ENCODE data around the gene BCL7C.

DNA sequence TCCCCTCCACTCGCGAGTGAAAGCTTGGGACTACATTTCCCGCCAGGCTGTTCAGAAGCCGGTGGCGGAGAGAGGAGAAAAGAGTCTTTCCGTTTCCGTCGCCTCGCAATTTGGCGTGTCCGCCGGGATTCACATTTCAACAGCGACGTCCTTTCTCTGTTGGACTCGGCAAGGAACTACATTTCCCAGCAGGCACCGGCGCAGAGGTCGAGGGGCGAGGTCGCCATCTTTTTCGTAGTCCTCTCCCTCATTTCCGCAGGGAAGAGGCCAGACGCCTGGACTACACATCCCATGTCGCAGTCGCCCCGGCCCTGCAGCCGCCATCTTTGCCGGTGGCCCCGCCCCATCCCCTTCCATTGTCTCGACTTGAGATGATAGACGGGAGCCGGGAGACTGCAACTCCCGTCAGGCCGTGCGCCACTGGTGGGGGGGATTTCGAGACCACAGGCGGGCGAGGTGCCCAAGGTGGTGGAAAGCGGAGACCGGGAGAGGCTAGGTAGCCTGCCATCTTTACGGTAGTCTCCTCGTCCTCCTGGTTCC lies 28.6 kb upstream of the BCL7C start:
- TF ChIP-seq, protein P1, sequence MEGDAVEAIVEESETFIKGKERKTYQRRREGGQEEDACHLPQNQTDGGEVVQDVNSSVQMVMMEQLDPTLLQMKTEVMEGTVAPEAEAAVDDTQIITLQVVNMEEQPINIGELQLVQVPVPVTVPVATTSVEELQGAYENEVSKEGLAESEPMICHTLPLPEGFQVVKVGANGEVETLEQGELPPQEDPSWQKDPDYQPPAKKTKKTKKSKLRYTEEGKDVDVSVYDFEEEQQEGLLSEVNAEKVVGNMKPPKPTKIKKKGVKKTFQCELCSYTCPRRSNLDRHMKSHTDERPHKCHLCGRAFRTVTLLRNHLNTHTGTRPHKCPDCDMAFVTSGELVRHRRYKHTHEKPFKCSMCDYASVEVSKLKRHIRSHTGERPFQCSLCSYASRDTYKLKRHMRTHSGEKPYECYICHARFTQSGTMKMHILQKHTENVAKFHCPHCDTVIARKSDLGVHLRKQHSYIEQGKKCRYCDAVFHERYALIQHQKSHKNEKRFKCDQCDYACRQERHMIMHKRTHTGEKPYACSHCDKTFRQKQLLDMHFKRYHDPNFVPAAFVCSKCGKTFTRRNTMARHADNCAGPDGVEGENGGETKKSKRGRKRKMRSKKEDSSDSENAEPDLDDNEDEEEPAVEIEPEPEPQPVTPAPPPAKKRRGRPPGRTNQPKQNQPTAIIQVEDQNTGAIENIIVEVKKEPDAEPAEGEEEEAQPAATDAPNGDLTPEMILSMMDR (IDR thresholded peaks at IDR 0.05; ENCODE audit: low read length): no peak
- TF ChIP-seq EZH2 (optimal IDR thresholded peaks at IDR 0.05; ENCODE audit: low read depth, low read length): no peak
- TF ChIP-seq EZH2phosphoT487 (IDR thresholded peaks at IDR 0.05; ENCODE audit: low read length): no peak

All from MM.1S (cell line).